ENCODE measurements around the gene PTGER1.

The PTGER1 gene

DNA sequence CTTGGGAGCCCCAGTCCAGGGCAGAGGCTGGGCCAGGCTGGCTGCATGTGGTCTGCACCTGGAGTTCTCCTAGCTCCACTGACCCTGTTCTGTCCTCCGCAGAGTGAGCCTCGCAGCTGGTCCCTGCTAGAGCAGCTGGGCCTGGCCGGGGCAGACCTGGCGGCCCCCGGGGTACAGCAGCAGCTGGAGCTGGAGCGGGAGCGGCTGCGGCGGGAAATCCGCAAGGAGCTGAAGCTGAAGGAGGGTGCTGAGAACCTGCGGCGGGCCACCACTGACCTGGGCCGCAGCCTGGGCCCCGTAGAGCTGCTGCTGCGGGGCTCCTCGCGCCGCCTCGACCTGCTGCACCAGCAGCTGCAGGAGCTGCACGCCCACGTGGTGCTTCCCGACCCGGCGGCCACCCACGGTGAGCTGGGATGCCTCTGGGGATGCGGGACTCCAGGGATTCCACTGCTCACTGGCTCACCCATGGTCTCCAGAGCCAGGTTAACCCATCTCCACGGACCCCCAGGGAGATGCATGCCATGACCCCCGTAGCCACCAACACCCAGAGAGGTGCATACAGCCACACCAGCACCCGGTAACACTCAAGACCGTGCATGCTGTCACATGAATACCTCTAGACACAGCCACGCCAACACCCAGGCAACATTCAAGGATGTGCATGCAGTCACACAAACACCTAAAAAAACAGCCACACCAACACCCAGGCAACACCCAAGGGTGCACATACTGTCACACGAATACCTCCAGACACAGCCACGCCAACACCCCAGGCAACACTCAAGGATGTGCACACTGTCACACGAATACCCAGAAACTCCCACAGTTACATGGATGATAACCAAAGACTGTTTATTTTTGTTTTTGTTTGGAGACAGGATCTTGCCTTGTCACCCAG is 33.9 kb downstream of the PTGER1 start:
- DNase-seq (ENCODE audit: low read depth): no peak

DNA sequence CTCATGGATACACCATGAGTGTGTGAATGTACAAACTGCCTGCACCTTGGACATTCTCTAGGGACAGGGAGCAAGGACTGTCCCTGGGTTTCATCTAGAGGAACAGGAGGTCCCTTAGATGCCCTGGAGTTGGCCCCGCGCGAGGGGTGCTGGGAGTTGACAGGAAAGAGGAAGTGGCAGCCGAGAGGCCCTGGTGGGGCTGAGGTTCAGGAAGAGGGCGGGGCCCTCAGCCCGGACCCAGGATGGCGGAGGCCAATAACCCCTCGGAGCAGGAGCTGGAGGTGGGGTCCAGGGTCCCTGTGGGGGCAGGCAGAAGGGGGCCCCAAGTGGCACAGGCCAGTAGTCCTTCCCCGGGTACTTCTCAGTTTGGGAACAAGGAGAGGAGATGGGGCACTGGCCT is 35.1 kb downstream of the PTGER1 start:
- no peak for DNase-seq (ENCODE audit: low read depth)

DNA sequence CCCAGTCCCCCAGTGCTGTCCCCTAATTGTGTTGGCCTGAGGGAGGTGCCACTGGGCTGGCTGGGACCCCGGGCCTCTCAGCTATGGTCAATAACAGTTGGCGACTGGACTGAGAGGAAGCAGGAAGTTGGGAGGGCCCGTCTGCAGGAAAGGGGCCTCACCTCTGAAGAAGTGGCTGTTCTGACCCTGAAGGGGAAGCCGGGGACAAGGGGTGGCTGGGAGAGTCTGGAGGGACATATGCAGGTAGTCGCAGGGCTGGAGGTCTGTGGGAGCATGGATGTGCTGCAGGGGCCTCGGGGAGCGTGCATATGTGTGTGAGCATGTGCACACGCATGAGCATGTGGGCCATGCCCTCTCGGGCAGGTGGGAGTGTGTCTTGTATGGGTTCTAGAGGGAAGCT is 36.1 kb downstream of the PTGER1 start:
- no peak for DNase-seq (ENCODE audit: low read depth)

DNA sequence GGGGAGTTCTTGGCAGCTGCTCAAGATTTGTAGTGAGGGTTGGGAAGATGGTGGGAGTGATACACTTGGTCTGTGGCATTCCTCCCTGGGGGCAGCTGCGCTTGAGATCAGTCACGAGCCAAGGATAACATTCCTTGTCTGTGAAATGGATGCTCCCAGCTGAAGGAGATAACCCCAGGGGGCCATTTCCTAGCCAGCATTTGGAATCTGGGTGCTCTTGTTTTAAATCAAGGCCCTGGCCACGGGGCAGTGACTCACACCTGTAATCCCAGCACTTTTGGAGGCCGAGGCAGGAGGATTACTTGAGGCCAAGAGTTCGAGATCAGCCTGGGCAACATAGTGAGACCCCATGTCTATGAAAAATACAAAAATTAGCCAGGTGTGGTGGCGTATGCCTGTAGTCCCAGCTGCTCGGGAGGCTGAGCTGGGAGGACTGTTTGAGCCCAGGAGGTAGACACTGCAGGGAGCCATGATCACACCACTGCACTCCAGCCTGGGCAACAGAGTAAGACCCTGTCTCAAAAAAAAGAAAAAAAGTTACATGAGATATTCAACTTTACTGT is 37.5 kb downstream of the PTGER1 start:
- DNase-seq (ENCODE audit: low read depth): no peak

DNA sequence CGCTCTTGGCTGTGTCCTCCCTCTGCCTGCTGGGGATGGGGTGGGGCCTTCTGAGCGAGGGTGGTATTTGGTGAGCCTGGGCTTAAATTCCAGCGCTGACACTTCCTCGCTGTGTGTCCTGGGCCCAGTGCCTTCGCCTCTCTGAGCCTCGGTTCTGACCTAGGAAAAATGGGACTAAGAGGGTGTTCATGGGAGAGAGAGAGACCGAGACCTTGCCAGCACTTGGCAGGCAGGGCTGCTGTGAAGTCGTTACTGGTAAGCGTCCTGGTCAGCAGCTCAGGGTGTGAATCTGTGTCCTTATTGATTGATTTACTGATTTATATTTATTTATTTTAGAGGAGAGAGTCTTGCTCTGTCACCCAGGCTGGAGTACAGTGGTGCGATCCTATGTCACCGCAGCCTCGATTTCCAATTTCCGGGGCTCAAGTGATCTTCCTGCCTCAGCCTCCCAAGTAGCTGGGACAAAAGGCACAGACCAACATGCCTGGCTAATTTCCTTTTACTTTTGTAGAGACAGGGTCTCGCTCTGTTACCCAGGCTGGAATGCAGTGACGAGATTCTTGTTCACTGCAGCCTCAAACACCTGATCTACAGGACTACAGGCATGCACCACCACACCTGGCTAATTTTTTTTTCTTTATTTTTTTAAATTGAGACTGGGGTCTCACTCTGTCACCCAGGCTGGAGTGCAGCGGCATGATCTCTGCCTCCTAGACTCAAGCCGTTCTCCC is 39.7 kb downstream of the PTGER1 start:
- DNase-seq (ENCODE audit: low read depth): no peak

DNA sequence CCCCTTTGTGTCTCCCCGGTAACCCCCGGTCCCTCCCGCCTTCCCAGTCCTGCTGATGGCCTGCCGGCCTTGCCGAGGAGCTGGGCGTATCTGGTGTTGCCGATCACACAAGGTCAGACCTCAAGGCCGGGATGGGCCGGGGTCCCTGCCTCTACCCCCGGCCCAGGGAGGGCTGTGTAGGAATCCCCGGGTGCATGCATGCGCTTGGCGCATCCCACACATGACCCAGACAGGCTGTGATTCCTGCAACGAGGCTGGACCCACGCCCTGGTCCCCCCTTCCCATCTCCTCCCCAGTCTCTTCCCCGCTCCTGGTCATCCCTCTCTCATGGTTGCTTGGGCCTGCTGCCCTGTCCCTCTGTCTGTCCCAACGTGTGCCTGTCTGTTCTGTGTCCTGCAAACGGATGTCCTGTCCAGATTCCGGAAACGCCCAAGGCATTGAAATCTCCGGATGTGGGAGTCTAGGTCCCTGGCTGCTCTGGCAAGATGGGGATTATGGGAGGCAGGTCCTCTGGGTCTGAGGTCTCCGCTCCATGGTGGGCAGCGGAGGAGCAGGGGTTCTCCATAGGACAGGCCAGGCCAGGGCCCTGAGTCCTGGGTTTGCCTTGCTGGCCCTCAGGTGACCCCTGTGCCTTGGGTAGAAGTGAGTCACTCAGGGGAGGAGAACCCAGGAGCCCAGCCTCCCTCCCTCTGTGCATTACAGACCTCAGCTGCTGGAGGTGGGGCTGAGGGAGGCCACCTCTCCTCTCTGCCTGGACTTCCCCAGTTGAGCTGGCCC is 40.4 kb downstream of the PTGER1 start:
- peak; percentile 75 for DNase-seq (ENCODE audit: low read depth)

DNA sequence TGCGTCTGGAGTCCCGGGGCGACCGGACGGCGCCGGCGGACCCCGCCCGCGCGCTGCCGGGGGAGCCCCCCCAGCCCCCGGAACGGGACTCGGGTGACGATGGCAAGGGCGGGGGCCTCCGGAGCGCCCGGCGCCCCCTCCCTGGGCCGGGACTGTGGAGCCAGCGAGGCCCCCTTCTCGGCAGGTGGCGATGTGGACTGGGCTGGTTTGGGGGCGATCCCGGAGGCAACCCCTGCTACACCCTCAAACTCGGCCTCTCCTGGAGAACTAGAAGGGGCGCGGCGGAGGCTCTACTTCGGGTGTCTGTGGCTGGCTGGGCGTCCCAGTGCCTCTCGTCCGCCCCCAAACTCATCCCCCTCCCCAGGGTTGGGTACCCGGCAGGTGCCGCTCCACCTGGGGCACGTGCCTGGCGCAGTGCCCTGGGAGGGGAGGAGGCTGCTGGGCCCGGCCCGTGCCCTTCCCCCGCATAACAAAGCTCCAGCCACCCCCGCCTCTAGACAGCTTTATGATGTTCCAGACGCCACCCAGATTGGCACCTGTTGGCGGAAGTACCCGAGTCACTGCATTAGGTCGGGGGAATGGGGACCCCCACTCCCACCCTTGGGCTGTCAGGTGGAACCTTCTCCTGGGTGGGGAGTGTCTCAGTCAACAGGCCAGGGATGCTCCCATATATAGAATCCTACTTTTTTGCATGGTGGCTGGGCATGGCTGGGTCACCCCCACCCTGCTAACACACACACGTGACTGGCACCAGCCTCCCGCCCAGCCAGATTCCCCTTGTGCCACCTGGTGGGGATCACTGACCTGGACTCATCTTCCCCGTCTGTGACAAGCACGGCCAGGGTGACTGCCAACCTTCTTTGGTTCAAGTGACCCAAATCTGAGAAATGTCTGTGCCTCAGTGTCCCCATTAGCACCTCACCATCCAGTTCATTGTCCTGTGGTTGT is 41.3 kb downstream of the PTGER1 start:
- DNase-seq (ENCODE audit: low read depth): no peak

DNA sequence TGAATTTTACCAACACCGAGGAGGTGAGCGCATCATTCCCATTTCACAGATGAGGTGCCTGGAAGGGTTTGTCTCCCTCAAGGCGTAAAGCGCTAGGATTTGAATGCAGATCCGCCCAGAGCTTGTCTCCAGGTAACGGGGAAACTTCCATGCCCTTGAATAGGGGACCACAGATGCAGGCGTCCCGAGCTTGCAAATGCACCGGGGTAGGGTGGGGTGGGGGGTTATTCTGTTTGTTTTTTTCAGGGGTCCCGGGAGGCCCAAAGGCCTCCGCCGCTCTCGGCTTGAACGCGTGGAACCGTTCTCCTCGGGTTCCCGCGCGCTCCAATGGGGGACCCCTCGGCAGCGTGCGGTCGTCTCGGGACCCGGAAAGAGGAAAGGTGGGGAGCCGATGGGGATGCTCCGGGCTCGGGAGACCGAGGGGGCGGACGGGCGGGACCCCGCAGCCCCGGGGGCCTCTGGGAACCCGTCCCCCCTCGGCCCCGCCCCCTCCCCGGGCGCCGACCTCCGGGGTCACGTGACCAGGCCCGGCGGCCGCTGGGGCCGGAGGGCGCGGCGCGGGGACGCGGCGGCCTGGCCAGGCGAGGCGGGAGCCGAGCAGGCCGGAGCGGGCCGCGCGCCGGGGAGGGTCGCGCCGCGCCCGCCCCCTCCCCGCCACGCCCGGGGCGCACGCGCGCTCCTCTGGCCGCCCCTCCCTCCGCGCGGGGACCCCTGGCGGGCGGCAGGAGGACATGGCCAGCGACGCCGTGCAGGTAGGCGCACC is 42.2 kb downstream of the PTGER1 start, which contains the start of gene PKN1:
Gene PKN1, plus strand, starts transcription at position 516 of the 763 bp plus-strand sequence. Its CDS starts 216 bp downstream, at position 732.
- DNase-seq (ENCODE audit: low read depth): peak; percentile 63

DNA sequence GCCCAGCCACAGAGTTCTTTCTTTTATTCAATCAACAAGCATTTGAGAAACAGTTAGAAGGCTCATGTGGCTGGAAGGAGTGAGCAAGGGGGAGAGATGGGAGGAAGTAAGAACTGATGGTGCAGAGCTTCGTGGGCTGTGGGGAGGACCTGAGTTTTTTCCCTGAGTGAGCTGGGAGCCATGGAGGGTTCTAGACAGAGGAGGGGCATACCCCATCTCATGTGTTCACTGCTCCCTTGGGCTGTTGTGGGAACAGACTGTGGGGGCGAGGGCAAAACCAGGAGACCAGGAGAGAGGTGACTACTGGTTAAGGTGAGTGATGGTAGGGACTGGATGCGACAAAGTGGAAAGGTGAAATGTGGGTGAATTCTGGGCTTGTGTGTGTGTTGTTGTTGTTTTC is 44.4 kb downstream of the PTGER1 start:
- no peak for DNase-seq (ENCODE audit: low read depth)

DNA sequence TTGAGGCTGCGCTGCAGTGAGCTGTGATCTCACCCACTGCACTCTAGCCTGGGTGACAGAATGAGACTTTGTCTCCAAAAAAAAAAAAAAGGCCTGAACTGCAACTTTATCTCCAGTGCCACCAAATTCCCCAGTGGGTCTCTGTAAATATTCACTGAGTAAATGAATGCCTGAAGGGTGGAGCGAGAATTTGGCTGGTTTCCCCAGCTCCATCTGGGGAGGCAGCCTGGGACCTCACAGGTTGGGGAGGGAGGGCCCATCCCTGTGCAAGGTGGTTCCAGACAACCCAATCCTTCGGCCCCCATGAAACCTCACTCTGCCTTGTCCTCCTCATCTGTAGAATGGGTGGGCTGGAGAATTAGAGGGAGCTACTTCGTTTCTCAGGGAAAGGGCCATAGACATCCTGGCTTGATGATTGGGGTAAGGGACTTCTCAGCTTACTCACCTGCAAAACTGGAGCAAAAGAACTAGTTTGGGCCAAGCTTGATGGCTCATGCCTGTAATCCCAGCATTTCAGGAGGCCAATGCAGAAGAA is 46.2 kb downstream of the PTGER1 start:
- no peak for DNase-seq (ENCODE audit: low read depth)

DNA sequence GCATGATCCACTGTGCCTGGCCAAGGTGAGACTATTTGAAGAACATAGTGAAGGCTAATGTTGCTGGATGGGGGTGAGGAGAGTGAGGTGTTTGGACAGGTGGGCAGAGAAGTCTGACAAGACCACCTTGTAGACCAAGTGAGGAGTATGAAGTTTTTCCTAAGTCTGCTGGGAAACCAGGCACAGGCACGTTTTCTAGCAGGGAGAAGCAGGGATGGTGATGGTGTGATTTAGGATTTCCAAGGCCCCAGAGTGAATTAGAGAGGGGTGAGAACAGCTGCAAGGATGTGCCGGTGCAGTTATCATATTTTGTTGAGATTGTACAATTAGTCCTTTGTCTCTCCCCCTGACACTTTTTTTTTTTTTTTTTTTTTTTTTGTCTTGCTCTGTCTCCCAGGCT is 47.7 kb downstream of the PTGER1 start:
- no peak for DNase-seq (ENCODE audit: low read depth)

DNA sequence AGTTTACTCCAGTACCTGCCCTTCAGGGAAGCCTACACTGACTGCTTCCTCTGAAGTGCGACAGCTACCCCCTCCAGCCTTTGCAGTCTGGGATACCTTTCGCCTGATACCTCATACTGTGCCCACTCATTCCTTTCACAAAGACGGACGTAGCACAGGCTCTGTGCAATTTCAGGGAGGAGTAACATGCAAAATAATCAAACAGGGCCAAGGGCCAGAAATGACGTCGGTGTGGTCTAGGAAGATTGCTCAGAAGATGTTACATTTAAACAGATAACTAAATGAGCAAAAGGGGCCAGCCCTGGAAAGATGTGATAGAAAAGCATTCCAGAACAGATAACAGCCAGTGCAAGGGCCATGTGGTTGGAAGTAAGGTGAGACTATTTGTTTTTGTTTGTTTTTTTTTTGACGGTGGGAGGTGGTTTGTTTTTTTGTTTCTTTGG is 49.4 kb downstream of the PTGER1 start:
- DNase-seq (ENCODE audit: low read depth): no peak

All from ELR (cell line).